Calu3 (cell line): ENCODE results near the gene SMIM35. TPM values are rescaled to one million over a fixed set of nuclear protein-coding genes. Genes with fewer than 3 reads are reported as not detected.
A peak's percentile ranks its signal among the peaks of the same experiment; 100 is the strongest.

Experiments
- BruUV-seq: library from RNA; stranded (reverse); fragments of 400-500 nt; replicated peaks from 2 replicates; lab custom pipeline; 2021; lab: Mats Ljungman, UMichigan
- CTCF ChIA-PET: fragments of 300-600 bp; sonication (Branson Sonifier 250); formaldehyde crosslinking; loops from one replicate; lab custom pipeline; 2022; ENCODE audit warnings: antibody characterized with exemption; lab: Charles Lee
- DNase-seq: peaks from one replicate; pipeline ENCODE4 v3.0.0; 2022
- H3K27ac Mint-ChIP-seq: one replicate; pipeline ENCODE4 v1.8.0; 2022; ENCODE audit warnings: mixed read lengths; ENCODE audit not compliant: unreplicated experiment
- H3K27me3 Mint-ChIP-seq: one replicate; pipeline ENCODE4 v1.8.0; 2022; ENCODE audit warnings: mixed read lengths; ENCODE audit not compliant: unreplicated experiment
- H3K36me3 Mint-ChIP-seq: one replicate; pipeline ENCODE4 v1.8.0; 2022; ENCODE audit warnings: mild to moderate bottlenecking, moderate library complexity, mixed read lengths; ENCODE audit not compliant: insufficient read depth, unreplicated experiment
- H3K4me1 Mint-ChIP-seq: one replicate; pipeline ENCODE4 v1.8.0; 2022; ENCODE audit warnings: mild to moderate bottlenecking, low read depth, mixed read lengths; ENCODE audit not compliant: unreplicated experiment
- H3K4me3 Mint-ChIP-seq: one replicate; pipeline ENCODE4 v1.8.0; 2022; ENCODE audit warnings: mild to moderate bottlenecking, low read depth, moderate library complexity, mixed read lengths; ENCODE audit not compliant: unreplicated experiment
- H3K9me3 Mint-ChIP-seq: one replicate; pipeline ENCODE4 v1.8.0; 2022; ENCODE audit warnings: low read depth, mixed read lengths; ENCODE audit not compliant: unreplicated experiment
- intact Hi-C: fragments of 100-400 bp; cut with micrococcal nuclease; formaldehyde crosslinking; loops from one replicate; pipeline ENCODE4 v1.10.0; 2022; ENCODE audit not compliant: unreplicated experiment
- total RNA-seq: library from RNA; stranded (reverse); gene quantifications from 2 replicates; pipeline ENCODE4 v1.2.3, GENCODE V29; 2022
- TF ChIP-seq, protein P1 (sequence below): fragments of 200-600 bp; IDR thresholded peaks from one replicate; pipeline ENCODE4 v1.8.0; 2022; ENCODE audit warnings: antibody characterized with exemption; ENCODE audit not compliant: unreplicated experiment

Gene SMIM35
- total RNA-seq, 1 experiment from 2014 or later = not detected

DNA sequence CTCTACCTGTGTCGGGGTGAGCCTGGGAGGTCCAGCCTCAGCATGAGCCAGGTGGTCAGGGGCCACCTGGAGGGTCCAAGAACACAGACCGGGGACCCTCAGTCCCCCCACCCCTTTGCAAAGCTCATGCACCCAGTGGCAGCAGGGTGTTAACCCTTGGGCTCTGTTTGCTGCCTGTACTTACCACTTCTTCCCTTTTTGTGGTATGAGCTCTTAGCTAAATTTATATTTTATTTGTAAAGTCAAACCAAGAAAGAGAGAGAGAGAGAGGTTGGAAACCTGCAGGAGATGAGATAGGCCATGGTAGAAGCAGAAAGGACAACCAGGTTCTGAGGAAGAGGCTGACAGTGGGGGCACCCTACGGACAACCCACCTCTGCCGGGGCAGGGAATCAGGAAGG lies 70.7 kb downstream of the SMIM35 start:
- no peak overlapping the region for H3K4me3 Mint-ChIP-seq
- BruUV-seq = no TSS peak
- TF ChIP-seq, protein P1, sequence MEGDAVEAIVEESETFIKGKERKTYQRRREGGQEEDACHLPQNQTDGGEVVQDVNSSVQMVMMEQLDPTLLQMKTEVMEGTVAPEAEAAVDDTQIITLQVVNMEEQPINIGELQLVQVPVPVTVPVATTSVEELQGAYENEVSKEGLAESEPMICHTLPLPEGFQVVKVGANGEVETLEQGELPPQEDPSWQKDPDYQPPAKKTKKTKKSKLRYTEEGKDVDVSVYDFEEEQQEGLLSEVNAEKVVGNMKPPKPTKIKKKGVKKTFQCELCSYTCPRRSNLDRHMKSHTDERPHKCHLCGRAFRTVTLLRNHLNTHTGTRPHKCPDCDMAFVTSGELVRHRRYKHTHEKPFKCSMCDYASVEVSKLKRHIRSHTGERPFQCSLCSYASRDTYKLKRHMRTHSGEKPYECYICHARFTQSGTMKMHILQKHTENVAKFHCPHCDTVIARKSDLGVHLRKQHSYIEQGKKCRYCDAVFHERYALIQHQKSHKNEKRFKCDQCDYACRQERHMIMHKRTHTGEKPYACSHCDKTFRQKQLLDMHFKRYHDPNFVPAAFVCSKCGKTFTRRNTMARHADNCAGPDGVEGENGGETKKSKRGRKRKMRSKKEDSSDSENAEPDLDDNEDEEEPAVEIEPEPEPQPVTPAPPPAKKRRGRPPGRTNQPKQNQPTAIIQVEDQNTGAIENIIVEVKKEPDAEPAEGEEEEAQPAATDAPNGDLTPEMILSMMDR = no peak
- no peaks in the 10 kb centered on the region for H3K36me3 Mint-ChIP-seq
- H3K9me3 Mint-ChIP-seq = peaks cover 13% of the 10 kb centered on the region
- peaks cover 66% of the 10 kb centered on the region for H3K27me3 Mint-ChIP-seq
- no peaks in the 10 kb centered on the region for H3K4me1 Mint-ChIP-seq
- DNase-seq = no peak
- intact Hi-C loops = no loop called here
- CTCF ChIA-PET = no interaction called here
- no peak overlapping the region for H3K27ac Mint-ChIP-seq

DNA sequence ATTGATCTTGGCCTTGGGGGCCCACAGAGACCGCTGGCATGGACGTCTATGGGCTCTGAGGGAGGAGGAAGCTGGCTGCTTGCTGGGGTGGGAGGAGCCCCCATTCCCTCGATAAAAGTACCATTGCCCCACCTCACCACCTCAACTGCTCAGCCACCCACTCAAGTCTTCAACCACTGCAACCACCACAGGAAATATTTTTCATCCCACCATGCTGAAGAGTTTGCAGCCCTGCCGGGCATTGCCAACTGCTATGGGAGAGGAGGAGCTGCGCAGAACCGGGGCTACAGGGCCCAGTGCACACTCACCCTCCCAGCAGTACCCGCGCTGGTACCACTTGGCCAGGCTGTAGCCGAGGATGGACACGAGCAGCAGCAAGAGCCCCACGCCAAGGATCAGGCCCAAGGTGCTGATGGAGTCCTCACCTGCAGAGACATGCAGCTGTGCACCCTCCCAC lies 71.3 kb downstream of the SMIM35 start:
- Mint-ChIP-seq H3K36me3 (no peaks in the 10 kb centered on the region), H3K27ac (no peak overlapping the region), H3K9me3 (peaks cover 13% of the 10 kb centered on the region), H3K27me3 (peaks cover 63% of the 10 kb centered on the region), H3K4me3 (no peak overlapping the region), H3K4me1 (no peaks in the 10 kb centered on the region)
- TF ChIP-seq, protein P1 = no peak
- intact Hi-C loops = no loop called here
- no peak for DNase-seq
- CTCF ChIA-PET = no interaction called here
- BruUV-seq = no TSS peak

DNA sequence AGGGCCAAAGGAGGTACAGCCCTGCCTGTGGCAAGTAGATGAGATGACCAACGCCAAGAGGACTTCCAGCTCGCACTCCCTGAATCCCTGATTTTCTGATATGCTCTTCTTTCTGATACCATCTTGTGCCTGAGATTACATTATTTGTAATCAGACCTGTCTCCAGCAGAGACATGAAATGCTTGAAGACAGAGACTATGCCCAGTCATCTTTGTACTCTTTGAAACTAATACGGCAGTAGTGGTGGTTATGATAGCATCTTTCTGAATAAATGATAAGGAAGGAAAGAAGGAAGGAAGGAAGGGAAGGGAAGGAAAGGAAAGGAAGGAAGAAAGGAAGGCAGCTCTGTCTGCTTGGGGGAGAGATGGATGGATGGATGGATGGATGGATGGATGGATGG lies 72.7 kb downstream of the SMIM35 start:
- H3K4me3 Mint-ChIP-seq = no peak overlapping the region
- peaks cover 10% of the 10 kb centered on the region for H3K9me3 Mint-ChIP-seq
- peaks cover 55% of the 10 kb centered on the region for H3K27me3 Mint-ChIP-seq
- TF ChIP-seq, protein P1 = no peak
- no peaks in the 10 kb centered on the region for H3K36me3 Mint-ChIP-seq
- BruUV-seq = no TSS peak
- no peaks in the 10 kb centered on the region for H3K4me1 Mint-ChIP-seq
- H3K27ac Mint-ChIP-seq = no peak overlapping the region
- CTCF ChIA-PET = no interaction called here
- intact Hi-C loops = no loop called here
- DNase-seq = no peak

DNA sequence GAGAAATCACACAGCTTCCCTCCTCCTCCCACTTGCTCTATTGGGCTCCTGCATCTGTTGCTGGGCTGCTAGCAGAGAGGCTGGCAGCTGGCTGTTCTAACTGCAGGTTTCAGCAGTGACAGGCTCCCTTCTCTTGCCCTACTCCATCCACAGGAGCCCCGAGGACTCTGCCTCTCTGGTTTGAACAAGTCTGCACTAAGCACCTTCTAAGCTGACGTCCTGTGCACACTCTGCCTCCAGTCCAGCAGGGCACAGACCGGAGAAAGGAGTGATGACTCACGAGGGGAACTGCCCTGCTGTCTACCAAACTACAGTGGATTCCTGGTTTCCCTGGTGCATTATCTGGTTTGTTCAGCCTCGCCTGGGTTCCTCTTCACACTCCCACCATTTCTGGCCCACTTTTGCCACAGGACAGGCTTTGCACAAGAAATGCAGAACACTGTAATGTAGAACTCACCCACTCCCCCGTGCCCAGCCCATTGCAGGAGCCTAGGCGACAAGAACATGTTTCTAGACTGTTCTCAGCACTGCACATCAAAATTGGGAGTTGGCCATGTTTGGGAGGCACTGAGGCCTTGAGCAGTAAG lies 74.6 kb downstream of the SMIM35 start:
- H3K4me3 Mint-ChIP-seq = no peak overlapping the region
- H3K9me3 Mint-ChIP-seq = peaks cover 3% of the 10 kb centered on the region
- intact Hi-C loops = loop anchor here (2.0 kb wide), 1 partner anchor 37 kb away; no protein-coding TSS in a partner anchor
- peaks cover 55% of the 10 kb centered on the region for H3K27me3 Mint-ChIP-seq
- TF ChIP-seq, protein P1 = no peak
- CTCF ChIA-PET = no interaction called here
- DNase-seq = peak; percentile 20
- no TSS peak for BruUV-seq
- H3K36me3 Mint-ChIP-seq = no peaks in the 10 kb centered on the region
- no peak overlapping the region for H3K27ac Mint-ChIP-seq
- no peaks in the 10 kb centered on the region for H3K4me1 Mint-ChIP-seq
